Natural killer cell (primary cell): ENCODE measurements around the gene MYL7. TPM values are rescaled to one million over a fixed set of nuclear protein-coding genes. Genes with fewer than 3 reads are reported as not detected.

Experiments
- ATAC-seq, 3 donors: fragments of 150-1000 bp in 2 of 3; fragments of 200-7000 bp in 1 of 3; cut with Tn5 transposase; 1 replicate in 1 of 3; 2 replicates in 2 of 3; pipeline ENCODE4 v1.10.0; 2021; ENCODE audit warnings: mild to moderate bottlenecking in 2 of 3, moderate library complexity in 2 of 3
- DNase-seq, 2 donors: peaks; one replicate each; pipeline versions ENCODE4 v3.0.0 to v3.0.0-alpha.2; 2013 to 2021; ENCODE audit warnings: mixed read lengths in 1 of 2
- H3K27ac ChIP-seq: one replicate; pipeline ENCODE4 v1.5.1; 2013; ENCODE audit warnings: mild to moderate bottlenecking, low read length
- H3K27me3 ChIP-seq: one replicate; pipeline ENCODE4 v1.6.1; 2013; ENCODE audit warnings: low read length; ENCODE audit not compliant: control insufficient read depth, insufficient read depth
- H3K36me3 ChIP-seq: one replicate; pipeline ENCODE4 v1.6.1; 2013; ENCODE audit warnings: low read length; ENCODE audit not compliant: control insufficient read depth, insufficient read depth
- H3K4me1 ChIP-seq: one replicate; pipeline ENCODE4 v1.6.1; 2013; ENCODE audit warnings: low read length; ENCODE audit not compliant: control insufficient read depth, insufficient read depth
- H3K4me3 ChIP-seq: one replicate; pipeline ENCODE4 v1.5.1; 2013; ENCODE audit warnings: low read length
- H3K9me3 ChIP-seq: one replicate; pipeline ENCODE4 v1.6.1; 2013; ENCODE audit warnings: low read length; ENCODE audit not compliant: control insufficient read depth, insufficient read depth
- H3K27ac Mint-ChIP-seq, 2 donors: one replicate each; pipeline ENCODE4 v1.8.0; 2022; ENCODE audit warnings: mild to moderate bottlenecking in 2 of 2, mixed read lengths in 2 of 2, moderate library complexity in 1 of 2
- H3K27me3 Mint-ChIP-seq, 2 donors: one replicate each; pipeline ENCODE4 v1.8.0; 2022; ENCODE audit warnings: low read depth in 2 of 2, mixed read lengths in 2 of 2
- H3K36me3 Mint-ChIP-seq: one replicate; pipeline ENCODE4 v1.8.0; 2022; ENCODE audit warnings: mixed read lengths
- H3K4me1 Mint-ChIP-seq, 2 donors: one replicate each; pipeline ENCODE4 v1.8.0; 2022; ENCODE audit warnings: mixed read lengths in 2 of 2
- H3K4me3 Mint-ChIP-seq: one replicate; pipeline ENCODE4 v1.8.0; 2022; ENCODE audit warnings: mild to moderate bottlenecking, moderate library complexity, mixed read lengths
- H3K9me3 Mint-ChIP-seq, 2 donors: one replicate each; pipeline ENCODE4 v1.8.0; 2022; ENCODE audit warnings: mixed read lengths in 2 of 2
- WGBS: methylation state at CpG from one replicate; pipeline ENCODE4 v1.1.7; 2013; ENCODE audit warnings: missing lambda C conversion rate; ENCODE audit not compliant: insufficient coverage; 5-methylcytosine and 5-hydroxymethylcytosine counted together
- intact Hi-C: fragments of 100-400 bp; cut with micrococcal nuclease; formaldehyde crosslinking; loops from one replicate; pipeline ENCODE4 v1.14.2; 2022
- total RNA-seq, 4 donors: library from RNA; stranded (reverse); fragments of 120-200 nt in 1 of 4; gene quantifications; one replicate each; pipeline versions ENCODE4 v1.2.3 to v1.2.4, GENCODE V29; 2013 to 2022
- TF ChIP-seq, protein P1 (sequence below): fragments of 200-600 bp; IDR thresholded peaks from one replicate; pipeline ENCODE4 v1.8.0; 2022; ENCODE audit warnings: antibody characterized with exemption

Gene MYL7
- total RNA-seq, 3 donors from 2014 or later (not counting 1 experiment from before 2014, with no cell fraction given), result not detected

DNA sequence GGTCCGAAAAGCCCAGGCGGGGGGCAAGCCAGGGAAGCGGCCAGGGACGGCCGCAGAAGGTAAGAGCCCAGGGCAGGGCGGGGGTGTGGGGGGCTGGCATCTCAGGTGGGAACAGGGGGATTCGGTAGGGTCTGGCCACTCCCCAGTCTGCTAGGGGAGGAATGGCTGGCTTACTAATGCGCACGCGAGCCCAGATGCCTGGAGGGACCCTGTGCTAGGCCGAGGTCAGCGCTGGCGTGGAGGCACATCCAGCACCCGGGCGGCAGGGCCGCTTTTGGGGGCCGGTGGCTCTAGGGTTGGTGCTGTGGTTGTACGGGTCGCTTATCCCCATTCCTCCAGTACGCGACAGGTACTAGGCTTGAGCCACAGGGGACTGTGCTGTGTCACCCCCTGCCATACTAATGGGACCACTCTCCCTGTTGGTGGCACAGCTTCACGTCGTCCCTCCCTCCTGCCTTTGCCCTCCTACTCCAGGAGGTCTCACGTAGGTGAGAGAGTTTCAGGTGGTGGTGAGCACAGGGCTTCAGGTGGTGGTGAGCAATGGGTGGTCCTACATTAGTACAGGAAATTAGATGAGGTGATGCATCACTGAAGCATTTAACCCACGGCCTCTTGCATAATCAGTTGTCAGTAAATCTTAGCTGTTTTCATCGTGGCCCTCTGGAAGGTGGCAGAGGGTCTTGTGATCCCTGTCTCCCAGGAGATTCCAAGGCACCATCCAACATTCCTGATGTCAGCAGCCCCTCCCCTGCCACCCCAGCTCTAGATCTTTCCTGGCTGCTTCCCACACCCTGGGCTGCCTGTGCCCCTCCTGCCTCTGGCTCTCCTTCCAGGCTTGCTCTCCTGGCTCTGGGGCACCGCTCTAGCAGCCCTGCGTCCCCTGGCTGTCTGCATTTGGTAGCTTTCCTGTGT lies 36.0 kb downstream of the MYL7 start:
- TF ChIP-seq, protein P1, sequence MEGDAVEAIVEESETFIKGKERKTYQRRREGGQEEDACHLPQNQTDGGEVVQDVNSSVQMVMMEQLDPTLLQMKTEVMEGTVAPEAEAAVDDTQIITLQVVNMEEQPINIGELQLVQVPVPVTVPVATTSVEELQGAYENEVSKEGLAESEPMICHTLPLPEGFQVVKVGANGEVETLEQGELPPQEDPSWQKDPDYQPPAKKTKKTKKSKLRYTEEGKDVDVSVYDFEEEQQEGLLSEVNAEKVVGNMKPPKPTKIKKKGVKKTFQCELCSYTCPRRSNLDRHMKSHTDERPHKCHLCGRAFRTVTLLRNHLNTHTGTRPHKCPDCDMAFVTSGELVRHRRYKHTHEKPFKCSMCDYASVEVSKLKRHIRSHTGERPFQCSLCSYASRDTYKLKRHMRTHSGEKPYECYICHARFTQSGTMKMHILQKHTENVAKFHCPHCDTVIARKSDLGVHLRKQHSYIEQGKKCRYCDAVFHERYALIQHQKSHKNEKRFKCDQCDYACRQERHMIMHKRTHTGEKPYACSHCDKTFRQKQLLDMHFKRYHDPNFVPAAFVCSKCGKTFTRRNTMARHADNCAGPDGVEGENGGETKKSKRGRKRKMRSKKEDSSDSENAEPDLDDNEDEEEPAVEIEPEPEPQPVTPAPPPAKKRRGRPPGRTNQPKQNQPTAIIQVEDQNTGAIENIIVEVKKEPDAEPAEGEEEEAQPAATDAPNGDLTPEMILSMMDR, result no peak
- Histone ChIP-seq H3K36me3 (no peaks in the 10 kb centered on the region), H3K27ac (no peak overlapping the region), H3K4me3 (peak overlapping the region; percentile 24), H3K9me3 (no peaks in the 10 kb centered on the region), H3K27me3 (peaks cover 4% of the 10 kb centered on the region), H3K4me1 (peaks cover 20% of the 10 kb centered on the region)
- Mint-ChIP-seq H3K9me3 (no peaks in the 10 kb centered on the region), H3K27ac (peak overlapping the region in 1 of 2 donors; percentile 27), H3K4me3 (peak overlapping the region; percentile 74), H3K27me3 (peaks cover 0 to 14% of the 10 kb centered on the region in 2 donors), H3K4me1 (peaks cover 7 to 12% of the 10 kb centered on the region in 2 donors), H3K36me3 (no peaks in the 10 kb centered on the region)
- intact Hi-C loops, result no loop called here
- ATAC-seq (peak in 2 of 3 donors; percentile 7 to 19), DNase-seq (peak in 1 of 2 donors; percentile 22)
- WGBS, result 55% methylated on average over 26 of the region's 28 CpGs

GRCh38 chr7:44103923-44104859 lies 36.9 kb downstream of the MYL7 start, which contains the start of gene AEBP1:
Gene AEBP1, plus strand, starts transcription at chr7:44104345. Its CDS starts 321 bp downstream, at chr7:44104666.
- Histone ChIP-seq H3K9me3 (no peaks in the 10 kb centered on the region), H3K36me3 (no peaks in the 10 kb centered on the region), H3K4me3 (peak within 1 kb of the TSS; percentile 30), H3K27me3 (peaks cover 4% of the 10 kb centered on the region), H3K4me1 (peaks cover 20% of the 10 kb centered on the region), H3K27ac (no peak within 1 kb of the TSS)
- 2% methylated on average over 63 of the region's 87 CpGs for WGBS
- peak in 1 of 2 donors; percentile 51 for DNase-seq
- peak; percentile 59 to 82 (median 79) for ATAC-seq
- Mint-ChIP-seq H3K9me3 (no peaks in the 10 kb centered on the region), H3K36me3 (no peaks in the 10 kb centered on the region), H3K27me3 (peaks cover 0 to 14% of the 10 kb centered on the region in 2 donors), H3K27ac (peak within 1 kb of the TSS in 1 of 2 donors; percentile 27), H3K4me1 (peaks cover 7 to 12% of the 10 kb centered on the region in 2 donors), H3K4me3 (peak within 1 kb of the TSS; percentile 74)
- TF ChIP-seq, protein P1, result no peak
- intact Hi-C loops, result no loop called here

- Histone ChIP-seq H3K9me3 (no peaks in the 10 kb centered on the region), H3K36me3 (no peaks in the 10 kb centered on the region), H3K27ac (no peak overlapping the region), H3K27me3 (peaks cover 4% of the 10 kb centered on the region), H3K4me3 (no peak overlapping the region), H3K4me1 (peaks cover 20% of the 10 kb centered on the region)
- Mint-ChIP-seq H3K4me3 (peak overlapping the region; percentile 49), H3K27me3 (peaks cover 0 to 14% of the 10 kb centered on the region in 2 donors), H3K36me3 (no peaks in the 10 kb centered on the region), H3K27ac (peak overlapping the region in 1 of 2 donors; percentile 11), H3K9me3 (no peaks in the 10 kb centered on the region), H3K4me1 (peaks cover 7 to 12% of the 10 kb centered on the region in 2 donors)
- TF ChIP-seq, protein P1, result no peak
- DNase-seq (no peak), ATAC-seq (no peak)
- intact Hi-C loops, result no loop called here
- WGBS, result 75% methylated on average over 8 of the region's 8 CpGs
Measured at GRCh38 chr7:44103566-44103922, 37.6 kb downstream of the MYL7 start.
